Bladder microvascular endothelial cell (primary cell): Measurements from ENCODE around the gene AKAP3. TPM values are rescaled to one million over a fixed set of nuclear protein-coding genes. Genes with fewer than 3 reads are reported as not detected.

ENCODE experiments used
- total RNA-seq: library from RNA; depleted of rRNA; stranded (reverse); fragments of >200 nt; gene quantifications from 2 replicates; pipeline ENCODE4 v1.2.3, GENCODE V29; 2014

Gene AKAP3
- total RNA-seq, result 0.63 and 0.65 TPM in 2 replicates

GRCh38 chr12:4648501-4649357 is at the start of gene AKAP3, which contains the start of gene NDUFA9:
TSS of gene AKAP3 (minus strand) at chr12:4649051. CDS start at chr12:4638196, 10,855 bp downstream.
TSS of gene NDUFA9 (plus strand) at chr12:4649114. CDS start at chr12:4649127, 13 bp downstream.

Other genes starting within 250 kb of the AKAP3 start
- gene FGF6, start 203.2 kb downstream of the AKAP3 start, total RNA-seq, result not detected in 2 replicates
- 9.7 and 13.3 TPM in 2 replicates for gene RAD51AP1, start 110.2 kb downstream of the AKAP3 start, total RNA-seq
- 24.8 and 36.1 TPM in 2 replicates for gene DYRK4, start 86.8 kb downstream of the AKAP3 start, total RNA-seq
- gene NDUFA9, start 63 bp upstream of the AKAP3 start, total RNA-seq, result 15.5 and 75.1 TPM in 2 replicates
- 0.13 TPM in 1 of 2 replicates, not detected in the other for gene GALNT8, start 71.3 kb upstream of the AKAP3 start, total RNA-seq